Mesenchymal stem cell (in vitro differentiated cells and primary cell): ENCODE data around the gene VPS72.
"Not testable (repeated sequence)": the region's sequence is repeated elsewhere in the genome, so short reads cannot be mapped to it uniquely, and the experiment has no call there.

ENCODE experiments used
- DNase-seq: peaks from one replicate; pipeline ENCODE4 v3.0.0-alpha.2; 2013
- H2AFZ ChIP-seq: one replicate; pipeline ENCODE4 v1.6.1; 2013; ENCODE audit warnings: low read depth, mild to moderate bottlenecking, control low read depth, inconsistent platforms, low read length, moderate library complexity
- H2AK5ac ChIP-seq: 2 replicates; pipeline ENCODE4 v1.6.1; 2013; ENCODE audit warnings: low read length, moderate library complexity, mild to moderate bottlenecking, inconsistent platforms; ENCODE audit not compliant: severe bottlenecking
- H2BK120ac ChIP-seq: one replicate; pipeline ENCODE4 v1.6.1; 2013; ENCODE audit warnings: low read depth, mild to moderate bottlenecking, inconsistent platforms, low read length, moderate library complexity
- H2BK12ac ChIP-seq, 2 experiments: one replicate each; pipeline ENCODE4 v1.6.1; 2013; ENCODE audit warnings: inconsistent platforms in 2 of 2, low read length in 2 of 2, mild to moderate bottlenecking in 2 of 2, moderate library complexity in 2 of 2, control low read depth in 1 of 2
- H2BK15ac ChIP-seq: one replicate; pipeline ENCODE4 v1.6.1; 2013; ENCODE audit warnings: mild to moderate bottlenecking, low read depth, inconsistent platforms; ENCODE audit not compliant: poor library complexity, severe bottlenecking
- H2BK5ac ChIP-seq: 2 replicates; pipeline ENCODE4 v1.6.1; 2013; ENCODE audit warnings: low read depth, mild to moderate bottlenecking, low read length, control low read depth, inconsistent platforms; ENCODE audit not compliant: poor library complexity, severe bottlenecking
- H3K14ac ChIP-seq, 2 experiments: one replicate each; pipeline ENCODE4 v1.6.1; 2013; ENCODE audit warnings: inconsistent platforms in 2 of 2, low read length in 2 of 2, control low read depth in 1 of 2, mild to moderate bottlenecking in 1 of 2, moderate library complexity in 1 of 2
- H3K18ac ChIP-seq, 2 experiments: one replicate each; pipeline ENCODE4 v1.6.1; 2013; ENCODE audit warnings: inconsistent platforms in 2 of 2, low read length in 2 of 2, control low read depth in 1 of 2, low read depth in 1 of 2, mild to moderate bottlenecking in 1 of 2
- H3K23ac ChIP-seq, 2 experiments: one replicate each; pipeline ENCODE4 v1.6.1; 2013; ENCODE audit warnings: inconsistent platforms in 2 of 2, low read length in 2 of 2, mild to moderate bottlenecking in 2 of 2, moderate library complexity in 2 of 2, control low read depth in 1 of 2
- H3K27ac ChIP-seq: 2 replicates; pipeline ENCODE4 v1.5.1; 2013; ENCODE audit warnings: mild to moderate bottlenecking, moderate library complexity, low read length, control low read depth, inconsistent platforms; ENCODE audit not compliant: poor library complexity, severe bottlenecking
- H3K27me3 ChIP-seq, 2 experiments: 2 replicates each; pipeline versions ENCODE4 v1.6.1 to v1.7.0; 2013; ENCODE audit warnings: low read length in 2 of 2, mild to moderate bottlenecking in 2 of 2, moderate library complexity in 2 of 2, control low read depth in 1 of 2, inconsistent platforms in 1 of 2; ENCODE audit not compliant: control insufficient read depth in 1 of 2, insufficient read depth in 1 of 2
- H3K36me3 ChIP-seq, 2 experiments: 2 replicates each; pipeline versions ENCODE4 v1.6.1 to v1.7.0; 2013; ENCODE audit warnings: low read length in 2 of 2, control low read depth in 1 of 2, inconsistent platforms in 1 of 2, low read depth in 1 of 2, mild to moderate bottlenecking in 1 of 2; ENCODE audit not compliant: insufficient read depth in 2 of 2, control insufficient read depth in 1 of 2
- H3K4ac ChIP-seq, 2 experiments: one replicate each; pipeline ENCODE4 v1.6.1; 2013; ENCODE audit warnings: inconsistent platforms in 2 of 2, low read length in 2 of 2, mild to moderate bottlenecking in 2 of 2, moderate library complexity in 2 of 2, control low read depth in 1 of 2, low read depth in 1 of 2
- H3K4me1 ChIP-seq: 2 replicates; pipeline ENCODE4 v1.6.1; 2013; ENCODE audit warnings: low read depth, low read length, control low read depth; ENCODE audit not compliant: control insufficient read depth, insufficient read depth
- H3K4me2 ChIP-seq: 2 replicates; pipeline ENCODE4 v1.6.1; 2013; ENCODE audit warnings: low read length, mild to moderate bottlenecking, inconsistent platforms; ENCODE audit not compliant: poor library complexity, severe bottlenecking
- H3K4me3 ChIP-seq, 2 experiments: 2 replicates each; pipeline versions ENCODE4 v1.5.1 to v1.7.0; 2013; ENCODE audit warnings: low read length in 2 of 2, mild to moderate bottlenecking in 2 of 2, control low read depth in 1 of 2, low read depth in 1 of 2; ENCODE audit not compliant: insufficient read depth in 1 of 2
- H3K79me1 ChIP-seq: replicated peaks from 2 replicates; pipeline ENCODE4 v1.6.1; 2013; ENCODE audit warnings: mild to moderate bottlenecking, control low read depth, low read length, inconsistent platforms; ENCODE audit not compliant: poor library complexity, severe bottlenecking
- H3K9ac ChIP-seq: 2 replicates; pipeline ENCODE4 v1.7.0; 2013; ENCODE audit warnings: mild to moderate bottlenecking, low read length, moderate library complexity
- H3K9me3 ChIP-seq: 2 replicates; pipeline ENCODE4 v1.7.0; 2013; ENCODE audit warnings: mild to moderate bottlenecking, low read length; ENCODE audit not compliant: control insufficient read depth
- H4K8ac ChIP-seq: one replicate; pipeline ENCODE4 v1.6.1; 2013; ENCODE audit warnings: inconsistent platforms, mild to moderate bottlenecking, low read length, moderate library complexity
- H4K91ac ChIP-seq: one replicate; pipeline ENCODE4 v1.6.1; 2013; ENCODE audit warnings: mild to moderate bottlenecking, low read length, inconsistent platforms
- WGBS: methylation state at CpG from one replicate; pipeline ENCODE4 v1.1.7; 2013; ENCODE audit warnings: mixed read lengths; 5-methylcytosine and 5-hydroxymethylcytosine counted together

The VPS72 gene

DNA sequence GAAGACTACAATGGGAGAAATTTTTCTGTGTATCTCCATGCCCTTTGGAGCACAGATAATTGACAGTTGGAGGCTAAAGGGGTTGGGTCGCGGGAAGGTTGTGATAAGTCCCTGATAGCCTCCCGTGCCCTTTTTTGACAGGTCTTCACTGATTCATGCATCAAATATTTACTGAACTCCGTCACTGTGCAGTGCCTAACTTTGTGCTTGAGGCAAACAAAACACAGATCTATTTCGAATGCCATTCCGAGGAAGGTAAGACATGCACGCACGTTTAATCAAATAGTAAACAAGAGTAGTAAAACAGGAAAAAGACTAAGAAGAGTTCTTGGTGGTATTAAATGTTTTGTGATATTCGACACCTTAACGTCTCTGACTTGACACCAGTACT lies 7.9 kb upstream of the VPS72 start:
- Histone ChIP-seq H2BK15ac (no peak overlapping the region), H3K23ac (no peak overlapping the region), H3K4ac (no peak overlapping the region), H4K91ac (no peak overlapping the region), H3K4me2 (peak overlapping the region; percentile 70), H3K4me1 (peaks cover 12% of the 10 kb centered on the region), H3K27me3 (no peaks in the 10 kb centered on the region), H2BK5ac (no peak overlapping the region), H3K36me3 (peaks cover 6 to 12% of the 10 kb centered on the region in 2 experiments), H3K9ac (peak overlapping the region; percentile 95), H3K4me3 (peak overlapping the region in 1 of 2 experiments; percentile 92), H3K9me3 (no peaks in the 10 kb centered on the region), H2AFZ (peak overlapping the region; percentile 69), H3K79me1 (peaks cover 7% of the 10 kb centered on the region), H4K8ac (peak overlapping the region; percentile 33), H3K14ac (no peak overlapping the region), H3K27ac (peak overlapping the region; percentile 79), H3K18ac (no peak overlapping the region), H2BK120ac (no peak overlapping the region), H2AK5ac (peak overlapping the region; percentile 95), H2BK12ac (no peak overlapping the region)
- 19% methylated on average over 10 of the region's 10 CpGs for WGBS
- no peak for DNase-seq

DNA sequence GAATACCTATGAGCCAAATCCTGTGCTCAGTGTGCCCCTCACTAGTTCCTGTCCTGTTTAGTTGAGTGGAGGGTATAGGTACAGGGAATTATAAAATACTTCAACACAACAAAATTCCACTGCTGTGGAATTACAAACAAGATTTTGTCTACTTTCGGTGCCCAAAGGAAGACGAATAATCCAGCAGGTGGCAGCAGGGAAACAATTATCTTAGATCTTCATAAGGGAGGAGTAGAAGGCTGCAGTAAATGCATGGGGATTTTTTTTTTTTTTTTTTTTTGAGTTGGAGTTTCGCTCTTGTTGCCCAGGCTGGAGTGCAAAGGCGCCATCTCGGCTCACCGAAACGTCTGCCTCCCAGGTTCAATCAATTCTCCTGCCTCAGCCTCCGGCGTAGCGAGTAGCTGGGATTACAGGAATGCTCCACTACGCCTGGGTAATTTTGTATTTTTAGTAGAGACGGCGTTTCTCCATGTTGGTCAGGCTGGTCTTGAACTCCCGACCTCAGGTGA lies 6.3 kb upstream of the VPS72 start:
- no peak overlapping the region for H2BK12ac ChIP-seq
- H3K27me3 ChIP-seq = no peaks in the 10 kb centered on the region
- H2AFZ ChIP-seq = no peak overlapping the region
- H4K8ac ChIP-seq = no peak overlapping the region
- peak overlapping the region in 1 of 2 experiments; percentile 52 for H3K4me3 ChIP-seq
- H3K9ac ChIP-seq = peak overlapping the region; percentile 86
- no peak overlapping the region for H2BK15ac ChIP-seq
- DNase-seq = peak; percentile 89
- peak overlapping the region; percentile 33 for H2AK5ac ChIP-seq
- H3K23ac ChIP-seq = no peak overlapping the region
- no peaks in the 10 kb centered on the region for H3K9me3 ChIP-seq
- H3K18ac ChIP-seq = no peak overlapping the region
- H3K79me1 ChIP-seq = peaks cover 7% of the 10 kb centered on the region
- peak overlapping the region; percentile 34 for H2BK120ac ChIP-seq
- H3K36me3 ChIP-seq = no peaks in the 10 kb centered on the region
- peak overlapping the region; percentile 22 for H3K4me2 ChIP-seq
- peak overlapping the region in 1 of 2 experiments; percentile 49 for H3K4ac ChIP-seq
- no peak overlapping the region for H3K14ac ChIP-seq
- H4K91ac ChIP-seq = no peak overlapping the region
- peak overlapping the region; percentile 87 for H3K27ac ChIP-seq
- 61% methylated on average over 13 of the region's 14 CpGs for WGBS
- no peak overlapping the region for H2BK5ac ChIP-seq
- H3K4me1 ChIP-seq = peaks cover 6% of the 10 kb centered on the region

DNA sequence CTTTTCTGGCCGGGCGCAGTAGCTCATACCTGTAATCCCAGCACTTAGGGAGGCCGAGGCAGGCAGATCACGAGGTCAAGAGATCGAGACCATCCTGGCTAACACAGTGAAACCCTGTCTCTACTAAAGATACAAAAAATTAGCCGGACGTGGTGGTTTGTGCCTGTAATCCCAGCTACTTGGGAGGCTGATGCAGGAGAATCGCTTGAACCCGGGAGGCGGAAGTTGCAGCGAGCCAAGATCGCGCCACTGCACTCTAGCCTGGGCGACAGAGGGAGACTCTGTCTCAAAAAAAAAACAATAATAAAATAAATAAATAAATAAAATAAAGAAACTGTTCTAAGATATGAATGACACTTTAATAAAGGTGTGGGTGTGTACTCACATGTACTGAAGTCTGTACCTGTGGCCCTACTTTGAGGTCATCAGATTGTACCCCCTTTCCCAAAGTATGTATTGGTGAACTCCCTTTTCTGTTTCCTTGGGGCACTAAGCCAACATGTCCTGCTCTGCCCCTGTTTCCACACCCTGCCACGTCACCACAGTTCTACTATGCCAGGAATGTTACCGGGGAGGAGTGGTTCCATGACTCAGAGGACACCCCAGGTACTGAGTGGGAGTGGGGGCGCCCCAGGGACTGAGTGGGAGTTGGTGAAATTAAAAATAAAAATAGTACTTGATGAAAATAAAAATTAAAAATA lies 5.0 kb upstream of the VPS72 start:
- not testable (repeated sequence) for H3K18ac ChIP-seq, H2BK12ac ChIP-seq, H3K27me3 ChIP-seq, H3K4me2 ChIP-seq, H3K4me1 ChIP-seq, H3K4ac ChIP-seq, H4K8ac ChIP-seq, H3K36me3 ChIP-seq, H3K23ac ChIP-seq, H4K91ac ChIP-seq, H2AFZ ChIP-seq, H3K79me1 ChIP-seq, H2BK5ac ChIP-seq, H2AK5ac ChIP-seq, H3K9me3 ChIP-seq, H2BK120ac ChIP-seq
- Histone ChIP-seq H3K27ac (peak overlapping the region; percentile 76), H3K9ac (peak overlapping the region; percentile 86), H3K4me3 (peak overlapping the region in 1 of 2 experiments; percentile 53), H2BK15ac (peak overlapping the region; percentile 82), H3K14ac (peak overlapping the region in 1 of 2 experiments; percentile 6)
- WGBS = 80% methylated on average over 9 of the region's 17 CpGs
- peak; percentile 56 for DNase-seq

DNA sequence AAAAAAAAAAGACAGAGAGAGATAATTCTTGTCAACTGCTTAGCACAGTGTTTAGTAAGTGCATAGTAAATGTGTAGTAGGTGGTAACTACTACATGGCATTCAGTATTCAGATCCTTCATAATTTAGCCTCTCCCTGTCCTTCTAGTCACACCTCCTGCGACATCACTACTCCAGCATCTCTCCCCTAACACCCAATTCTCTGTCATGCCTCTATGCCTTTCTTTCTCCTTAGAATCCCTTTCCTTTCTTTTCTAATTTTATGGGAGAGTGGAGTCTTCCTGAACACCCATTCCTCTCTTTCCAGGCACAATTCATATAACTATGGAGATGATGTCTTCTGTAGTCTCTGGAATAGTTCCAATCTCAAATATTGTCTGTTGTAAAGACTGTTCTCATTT lies 3.9 kb upstream of the VPS72 start:
- no CpG with 5 or more reads among the region's 1 CpG for WGBS
- H3K23ac ChIP-seq = no peak overlapping the region

More for the DNA sequence above, 3.9 kb upstream of the VPS72 start:
- Histone ChIP-seq H3K79me1 (peaks cover 7% of the 10 kb centered on the region), H3K27me3 (no peaks in the 10 kb centered on the region), H3K4ac (no peak overlapping the region), H3K27ac (no peak overlapping the region), H2BK5ac (no peak overlapping the region), H3K18ac (no peak overlapping the region), H4K8ac (no peak overlapping the region), H2BK120ac (no peak overlapping the region), H3K4me2 (no peak overlapping the region), H3K14ac (no peak overlapping the region), H3K9ac (no peak overlapping the region), H3K36me3 (no peaks in the 10 kb centered on the region), H3K4me3 (no peak overlapping the region), H2AK5ac (no peak overlapping the region), H2BK15ac (no peak overlapping the region), H2BK12ac (no peak overlapping the region), H3K4me1 (peaks cover 5% of the 10 kb centered on the region), H3K9me3 (no peaks in the 10 kb centered on the region), H2AFZ (no peak overlapping the region), H4K91ac (no peak overlapping the region)
- no peak for DNase-seq
